Memory B cell (primary cell): ENCODE measurements around the gene SF1.
A peak's percentile ranks its signal among the peaks of the same experiment; 100 is the strongest.

Source experiments
- ATAC-seq: fragments of 150-1000 bp; cut with Tn5 transposase; 2 replicates; pipeline ENCODE4 v1.10.0; 2021; ENCODE audit warnings: low read depth, mild to moderate bottlenecking, moderate library complexity
- DNase-seq, 2 donors: peaks; one replicate each; pipeline ENCODE4 v3.0.0; 2022; ENCODE audit warnings: low spot score in 2 of 2
- H3K27ac Mint-ChIP-seq: one replicate; pipeline ENCODE4 v1.8.0; 2022; ENCODE audit warnings: mild to moderate bottlenecking, moderate library complexity, mixed read lengths
- H3K27me3 Mint-ChIP-seq: one replicate; pipeline ENCODE4 v1.8.0; 2022; ENCODE audit warnings: mixed read lengths
- H3K36me3 Mint-ChIP-seq: one replicate; pipeline ENCODE4 v1.8.0; 2022; ENCODE audit warnings: mild to moderate bottlenecking, mixed read lengths
- H3K4me1 Mint-ChIP-seq: one replicate; pipeline ENCODE4 v1.8.0; 2022; ENCODE audit warnings: mixed read lengths
- H3K4me3 Mint-ChIP-seq: one replicate; pipeline ENCODE4 v1.8.0; 2022; ENCODE audit warnings: mild to moderate bottlenecking, moderate library complexity, mixed read lengths
- H3K9me3 Mint-ChIP-seq: one replicate; pipeline ENCODE4 v1.8.0; 2022; ENCODE audit warnings: mixed read lengths

Gene SF1

GRCh38 chr11:64777449-64778222 is 706 bp downstream of the SF1 start:
- DNase-seq (peak; percentile 74 to 78), ATAC-seq (peak; percentile 6)
- Mint-ChIP-seq H3K4me1 (peaks cover 36% of the 10 kb centered on the region), H3K27ac (peak overlapping the region; percentile 100), H3K36me3 (peaks cover 30% of the 10 kb centered on the region), H3K27me3 (no peaks in the 10 kb centered on the region), H3K9me3 (no peaks in the 10 kb centered on the region), H3K4me3 (peak overlapping the region; percentile 86)

- H3K4me1 Mint-ChIP-seq, result peaks cover 37% of the 10 kb centered on the region
- no peaks in the 10 kb centered on the region for H3K27me3 Mint-ChIP-seq
- ATAC-seq (no peak), DNase-seq (no peak)
- peak overlapping the region; percentile 86 for H3K4me3 Mint-ChIP-seq
- H3K9me3 Mint-ChIP-seq, result no peaks in the 10 kb centered on the region
- peaks cover 35% of the 10 kb centered on the region for H3K36me3 Mint-ChIP-seq
- peak overlapping the region; percentile 90 for H3K27ac Mint-ChIP-seq
Observed at GRCh38 chr11:64776875-64777274, 1.5 kb downstream of the SF1 start.

- H3K9me3 Mint-ChIP-seq, result no peaks in the 10 kb centered on the region
- H3K4me1 Mint-ChIP-seq, result peaks cover 40% of the 10 kb centered on the region
- DNase-seq (no peak), ATAC-seq (no peak)
- H3K27me3 Mint-ChIP-seq, result no peaks in the 10 kb centered on the region
- H3K36me3 Mint-ChIP-seq, result peaks cover 37% of the 10 kb centered on the region
- peak overlapping the region; percentile 86 for H3K4me3 Mint-ChIP-seq
- H3K27ac Mint-ChIP-seq, result peak overlapping the region; percentile 90
Observed at GRCh38 chr11:64776425-64776824, 1.9 kb downstream of the SF1 start.

- H3K4me3 Mint-ChIP-seq, result no peak overlapping the region
- no peak for ATAC-seq
- H3K4me1 Mint-ChIP-seq, result peaks cover 48% of the 10 kb centered on the region
- H3K27me3 Mint-ChIP-seq, result no peaks in the 10 kb centered on the region
- H3K36me3 Mint-ChIP-seq, result peaks cover 52% of the 10 kb centered on the region
- H3K9me3 Mint-ChIP-seq, result no peaks in the 10 kb centered on the region
- H3K27ac Mint-ChIP-seq, result peak overlapping the region; percentile 75
- DNase-seq, result no peak
Observed at GRCh38 chr11:64774144-64774543, 4.2 kb downstream of the SF1 start.

GRCh38 chr11:64772303-64773018 is 5.9 kb downstream of the SF1 start:
- H3K9me3 Mint-ChIP-seq, result no peaks in the 10 kb centered on the region
- no peaks in the 10 kb centered on the region for H3K27me3 Mint-ChIP-seq
- H3K27ac Mint-ChIP-seq, result peak overlapping the region; percentile 89
- peak; percentile 61 for ATAC-seq
- peaks cover 67% of the 10 kb centered on the region for H3K36me3 Mint-ChIP-seq
- peak overlapping the region; percentile 80 for H3K4me3 Mint-ChIP-seq
- DNase-seq, result no peak
- peaks cover 58% of the 10 kb centered on the region for H3K4me1 Mint-ChIP-seq

GRCh38 chr11:64771861-64772260 is 6.5 kb downstream of the SF1 start:
- DNase-seq (peak in 1 of 2 donors; percentile 55), ATAC-seq (peak; percentile 89)
- Mint-ChIP-seq H3K9me3 (no peaks in the 10 kb centered on the region), H3K27me3 (no peaks in the 10 kb centered on the region), H3K4me3 (peak overlapping the region; percentile 80), H3K27ac (peak overlapping the region; percentile 89), H3K36me3 (peaks cover 61% of the 10 kb centered on the region), H3K4me1 (peaks cover 55% of the 10 kb centered on the region)

- no peak for ATAC-seq
- DNase-seq, result no peak
- peak overlapping the region; percentile 5 for H3K4me3 Mint-ChIP-seq
- peaks cover 60% of the 10 kb centered on the region for H3K36me3 Mint-ChIP-seq
- peak overlapping the region; percentile 89 for H3K27ac Mint-ChIP-seq
- H3K9me3 Mint-ChIP-seq, result no peaks in the 10 kb centered on the region
- H3K4me1 Mint-ChIP-seq, result peaks cover 51% of the 10 kb centered on the region
- no peaks in the 10 kb centered on the region for H3K27me3 Mint-ChIP-seq
Observed at GRCh38 chr11:64770120-64770519, 8.2 kb downstream of the SF1 start.

- ATAC-seq, result no peak
- Mint-ChIP-seq H3K36me3 (peaks cover 61% of the 10 kb centered on the region), H3K27me3 (no peaks in the 10 kb centered on the region), H3K4me1 (peaks cover 55% of the 10 kb centered on the region), H3K27ac (peak overlapping the region; percentile 67), H3K4me3 (peak overlapping the region; percentile 35), H3K9me3 (no peaks in the 10 kb centered on the region)
- no peak for DNase-seq
Observed at GRCh38 chr11:64769283-64769682, 9.1 kb downstream of the SF1 start.

GRCh38 chr11:64768300-64768694 is 10.0 kb downstream of the SF1 start:
- no peak for ATAC-seq
- no peak overlapping the region for H3K27ac Mint-ChIP-seq
- peaks cover 57% of the 10 kb centered on the region for H3K4me1 Mint-ChIP-seq
- H3K36me3 Mint-ChIP-seq, result peaks cover 59% of the 10 kb centered on the region
- no peak overlapping the region for H3K4me3 Mint-ChIP-seq
- DNase-seq, result no peak
- H3K27me3 Mint-ChIP-seq, result no peaks in the 10 kb centered on the region
- H3K9me3 Mint-ChIP-seq, result no peaks in the 10 kb centered on the region

GRCh38 chr11:64767344-64768299 is 10.7 kb downstream of the SF1 start:
- H3K36me3 Mint-ChIP-seq, result peaks cover 58% of the 10 kb centered on the region
- H3K4me3 Mint-ChIP-seq, result peak overlapping the region; percentile 46
- no peaks in the 10 kb centered on the region for H3K9me3 Mint-ChIP-seq
- no peaks in the 10 kb centered on the region for H3K27me3 Mint-ChIP-seq
- peak overlapping the region; percentile 82 for H3K27ac Mint-ChIP-seq
- ATAC-seq, result peak; percentile 11
- H3K4me1 Mint-ChIP-seq, result peaks cover 61% of the 10 kb centered on the region
- peak; percentile 79 to 80 for DNase-seq

GRCh38 chr11:64766881-64767280 is 11.5 kb downstream of the SF1 start:
- Mint-ChIP-seq H3K9me3 (no peaks in the 10 kb centered on the region), H3K4me3 (no peak overlapping the region), H3K27ac (peak overlapping the region; percentile 82), H3K4me1 (peaks cover 62% of the 10 kb centered on the region), H3K27me3 (no peaks in the 10 kb centered on the region), H3K36me3 (peaks cover 54% of the 10 kb centered on the region)
- no peak for ATAC-seq
- DNase-seq, result no peak

- H3K9me3 Mint-ChIP-seq, result no peaks in the 10 kb centered on the region
- no peak for DNase-seq
- H3K4me3 Mint-ChIP-seq, result peak overlapping the region; percentile 29
Observed at GRCh38 chr11:64765851-64766665, 12.3 kb downstream of the SF1 start.

GRCh38 chr11:64765291-64765850 is 13.0 kb downstream of the SF1 start:
- Mint-ChIP-seq H3K36me3 (peaks cover 44% of the 10 kb centered on the region), H3K4me1 (peaks cover 61% of the 10 kb centered on the region), H3K27ac (peak overlapping the region; percentile 88), H3K27me3 (no peaks in the 10 kb centered on the region), H3K9me3 (no peaks in the 10 kb centered on the region), H3K4me3 (peak overlapping the region; percentile 67)
- no peak for DNase-seq
- ATAC-seq, result no peak

More at GRCh38 chr11:64765851-64766665, 12.3 kb downstream of the SF1 start:
- Mint-ChIP-seq H3K27me3 (no peaks in the 10 kb centered on the region), H3K4me1 (peaks cover 61% of the 10 kb centered on the region), H3K36me3 (peaks cover 50% of the 10 kb centered on the region), H3K27ac (peak overlapping the region; percentile 82)
- no peak for ATAC-seq
